GM18498 (cell line): ENCODE data around the gene TCN1.
"Not testable (repeated sequence)": the region's sequence is repeated elsewhere in the genome, so short reads cannot be mapped to it uniquely, and the experiment has no call there.

ENCODE experiments used
- ATAC-seq: cut with Tn5 transposase; IDR thresholded peaks from one replicate; pipeline ENCODE4 v1.9.1; 2021; ENCODE audit warnings: mild to moderate bottlenecking, moderate library complexity; ENCODE audit not compliant: unreplicated experiment

Gene TCN1

DNA sequence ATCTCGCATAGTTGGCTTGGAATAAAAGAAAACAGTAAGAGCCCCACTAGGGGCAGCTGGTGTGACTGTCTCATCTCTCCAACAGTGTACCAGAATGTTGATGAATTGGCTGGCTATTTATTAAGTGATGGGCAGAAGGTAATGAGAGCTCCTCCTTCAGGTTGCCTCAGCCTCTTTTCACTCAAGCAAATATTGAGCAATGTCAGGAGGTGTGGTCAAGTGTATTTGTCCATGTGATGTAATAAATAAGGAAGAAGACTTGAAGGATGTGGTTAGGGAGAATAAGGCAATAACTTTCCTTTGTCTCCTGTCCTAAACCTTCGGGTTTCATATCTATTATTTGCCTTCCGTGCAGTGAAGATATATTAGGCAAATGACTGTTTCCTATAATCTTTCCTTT, at the start of gene TCN1:
TSS of gene TCN1 (minus strand) at position 91 of the 400 bp plus-strand sequence. CDS start at position 74, 17 bp downstream.
- ATAC-seq = no peak

GRCh38 chr11:59903569-59903968, 37.3 kb upstream of the TCN1 start:
- not testable (repeated sequence) for ATAC-seq

- no peak for ATAC-seq
Observed at GRCh38 chr11:59901306-59901705, 35.0 kb upstream of the TCN1 start.

GRCh38 chr11:59900366-59901126, 34.3 kb upstream of the TCN1 start:
- no peak for ATAC-seq

DNA sequence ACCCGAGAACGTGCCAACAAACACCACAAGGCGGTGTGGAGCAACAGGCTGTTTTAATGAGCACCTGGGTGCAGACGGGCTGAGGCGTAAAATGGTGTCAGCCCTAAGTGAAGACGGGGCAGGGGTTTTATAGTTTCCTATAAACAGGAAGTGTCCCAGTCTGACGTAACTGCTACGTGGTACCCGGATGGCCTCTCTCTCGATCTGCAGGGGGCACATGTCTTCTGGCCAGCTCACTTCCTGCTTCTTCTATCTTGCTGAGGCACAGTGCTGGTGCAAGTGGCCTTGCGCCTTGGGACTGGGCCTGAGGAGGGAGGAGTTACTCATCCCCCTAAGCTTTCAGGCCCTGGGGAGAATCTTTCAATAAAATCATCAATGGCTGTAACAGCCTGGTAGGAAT, 33.2 kb upstream of the TCN1 start:
- ATAC-seq = no peak

- ATAC-seq = no peak
Observed at GRCh38 chr11:59898650-59899049, 32.4 kb upstream of the TCN1 start.

GRCh38 chr11:59898046-59898445, 31.8 kb upstream of the TCN1 start:
- ATAC-seq = no peak

DNA sequence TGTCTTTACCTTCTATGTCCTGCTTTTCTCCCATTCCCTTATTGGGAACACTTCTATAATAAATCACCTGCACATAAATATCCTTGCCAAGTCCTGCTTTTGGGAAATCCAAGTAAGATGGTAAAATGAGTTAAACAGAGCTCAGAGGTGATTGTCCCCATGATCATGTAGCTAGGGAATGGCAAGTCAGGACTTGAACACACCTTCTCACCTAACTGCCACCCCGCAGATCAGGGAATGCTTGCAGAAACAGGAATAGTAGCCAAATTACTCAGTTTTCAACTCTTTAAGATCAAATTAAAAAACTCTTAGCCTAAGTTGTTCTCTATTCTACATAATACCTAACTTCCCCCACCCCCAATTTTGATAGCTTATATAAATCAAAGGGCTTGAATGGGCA, 28.3 kb upstream of the TCN1 start:
- no peak for ATAC-seq

DNA sequence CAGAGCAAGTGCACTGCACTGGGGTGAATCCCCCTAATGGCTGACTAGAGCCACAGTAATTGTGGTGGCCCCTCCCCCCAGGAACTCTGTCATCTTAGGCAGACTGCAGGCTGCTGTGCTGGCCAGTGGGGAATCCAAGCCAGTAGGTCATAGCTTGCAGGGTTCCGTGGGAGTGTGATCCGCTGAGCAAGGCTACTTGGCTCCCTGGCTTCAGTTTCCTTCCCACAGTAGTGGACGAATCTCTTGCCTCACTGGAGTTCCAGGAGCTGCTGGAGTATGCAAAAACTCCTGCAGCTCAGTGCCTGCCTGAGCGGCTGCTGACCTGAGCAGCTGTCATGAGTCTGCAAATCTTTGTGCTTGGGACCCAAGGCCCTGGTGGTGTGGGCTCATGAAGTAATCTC, 25.5 kb upstream of the TCN1 start:
- no peak for ATAC-seq

DNA sequence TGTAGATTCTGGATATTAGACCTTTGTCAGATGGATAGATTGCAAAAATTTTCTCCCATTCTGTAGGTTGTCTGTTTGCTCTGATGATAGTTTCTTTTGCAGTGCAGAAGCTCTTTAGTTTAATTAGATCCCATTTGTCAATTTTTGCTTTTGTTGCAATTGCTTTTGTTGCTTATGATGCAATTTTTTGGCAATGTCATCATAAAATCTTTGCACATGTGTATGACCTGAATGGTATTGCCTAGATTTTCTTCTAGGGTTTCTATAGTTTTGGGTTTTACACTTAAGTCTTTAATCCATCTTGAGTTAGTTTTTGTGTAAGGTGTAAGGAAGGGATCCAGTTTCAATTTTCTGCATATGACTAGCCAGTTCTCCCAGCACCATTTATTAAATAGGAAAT, 20.9 kb upstream of the TCN1 start:
- ATAC-seq = not testable (repeated sequence)

DNA sequence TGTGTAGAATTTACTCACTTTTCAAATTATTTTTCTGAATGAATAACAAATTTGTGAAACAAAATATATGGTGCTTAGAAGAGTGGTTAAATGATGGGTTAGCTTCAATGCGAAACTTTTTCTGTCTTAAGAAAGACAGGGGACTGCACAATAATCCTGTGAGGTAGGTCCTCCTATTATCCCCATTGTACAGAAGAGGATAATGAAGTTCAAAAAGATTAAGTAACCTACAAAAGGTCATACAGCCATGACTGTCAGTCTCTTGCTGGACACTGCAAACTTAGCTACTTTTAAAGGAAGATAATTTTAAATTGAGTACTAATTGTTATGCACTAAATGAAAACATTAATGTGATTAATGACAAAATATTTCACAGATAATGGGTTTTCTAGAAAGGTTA, 17.3 kb upstream of the TCN1 start:
- no peak for ATAC-seq

GRCh38 chr11:59879567-59879966, 13.3 kb upstream of the TCN1 start:
- ATAC-seq = no peak

- no peak for ATAC-seq
Observed at GRCh38 chr11:59878575-59878974, 12.3 kb upstream of the TCN1 start, which contains the start of gene OOSP3. OOSP3 (plus strand) TSS chr11:59878782; CDS start chr11:59878809, 27 bp downstream.

GRCh38 chr11:59877784-59878183, 11.5 kb upstream of the TCN1 start:
- ATAC-seq = no peak

DNA sequence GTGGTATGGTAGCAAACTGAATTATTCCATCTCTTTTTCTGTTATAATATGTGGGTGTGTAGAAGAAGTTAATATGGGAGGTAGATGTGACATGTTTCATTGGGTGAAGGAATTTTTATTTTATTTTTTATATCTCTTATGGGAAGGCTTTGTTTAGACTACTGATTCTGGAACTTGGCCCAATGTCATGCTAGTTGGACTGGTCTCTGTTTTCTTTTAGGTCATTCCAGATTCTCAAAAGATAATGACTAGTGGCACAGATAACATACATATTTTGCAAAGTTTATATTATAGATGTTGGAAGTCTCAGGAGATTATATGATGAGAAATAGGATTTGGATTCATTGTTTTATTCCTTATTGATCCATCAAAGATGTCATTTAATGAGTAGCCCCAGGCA, 11.0 kb upstream of the TCN1 start:
- no peak for ATAC-seq

DNA sequence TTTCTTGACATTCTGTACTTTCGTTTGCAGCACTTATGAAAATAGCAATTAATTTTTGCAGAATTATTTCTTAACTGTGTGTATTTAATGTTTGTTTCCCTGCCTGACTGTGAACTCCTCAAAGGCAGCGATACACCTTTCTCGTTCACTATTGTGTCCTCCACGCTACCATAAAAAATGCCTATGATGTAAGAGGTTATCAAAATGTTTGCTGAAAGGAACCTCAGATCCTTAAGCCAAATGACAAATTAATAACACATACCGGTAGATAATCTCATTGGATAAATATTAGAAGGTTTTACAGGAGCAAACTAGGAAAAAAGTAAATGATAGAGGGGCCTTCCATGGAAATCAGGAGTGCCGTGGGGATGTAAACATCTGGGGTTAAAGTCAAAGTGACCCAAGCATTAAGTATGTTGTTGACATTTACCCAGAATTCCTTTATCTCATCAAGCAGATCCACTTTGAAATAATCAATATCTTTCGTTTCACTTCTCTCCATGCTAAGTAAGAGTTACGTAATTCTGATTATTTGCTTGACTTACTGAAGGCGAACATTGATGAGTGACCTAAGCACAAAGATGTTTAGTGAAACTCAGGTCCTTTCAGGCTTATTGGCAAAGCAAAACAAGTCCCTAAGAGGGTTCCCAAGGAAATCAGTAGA, 9.7 kb upstream of the TCN1 start:
- ATAC-seq = no peak

DNA sequence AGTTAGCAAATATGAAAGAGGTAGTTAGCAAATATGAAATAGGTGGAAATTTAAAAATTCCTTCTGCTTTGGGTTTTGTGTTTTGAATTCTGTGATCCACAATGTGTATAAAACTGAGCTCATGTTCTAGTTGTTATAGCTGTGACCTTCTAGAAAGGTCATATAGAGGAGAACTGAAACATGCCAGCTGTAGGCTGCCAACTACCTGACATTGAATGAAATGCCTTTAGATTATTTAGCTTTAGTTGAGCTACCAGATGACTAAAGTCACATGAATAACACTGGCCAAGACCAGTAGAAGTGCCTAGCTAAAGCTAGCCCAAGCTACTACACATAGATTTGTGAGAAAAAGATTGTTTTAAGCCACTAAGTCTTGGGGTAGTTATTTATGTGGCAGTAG, 5.8 kb upstream of the TCN1 start:
- no peak for ATAC-seq

DNA sequence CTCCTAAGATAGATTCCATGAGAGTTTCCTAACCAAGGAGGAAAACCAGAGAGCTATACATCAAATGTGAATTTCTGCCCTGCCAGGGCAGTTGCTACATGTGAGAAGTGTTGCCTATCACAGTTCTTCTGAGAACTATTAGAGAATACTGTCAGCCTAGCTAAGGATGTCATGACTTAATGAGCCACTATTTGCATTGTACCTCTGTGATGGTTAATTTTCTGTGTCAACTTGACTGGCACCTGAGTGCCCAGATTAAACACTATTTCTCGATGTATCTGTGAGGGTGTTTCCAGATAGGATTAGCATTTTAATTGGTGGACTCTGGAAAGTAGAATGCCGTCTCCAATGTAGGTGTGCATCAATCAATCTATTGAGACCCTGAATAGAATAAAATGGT, 1.7 kb upstream of the TCN1 start:
- ATAC-seq = no peak

DNA sequence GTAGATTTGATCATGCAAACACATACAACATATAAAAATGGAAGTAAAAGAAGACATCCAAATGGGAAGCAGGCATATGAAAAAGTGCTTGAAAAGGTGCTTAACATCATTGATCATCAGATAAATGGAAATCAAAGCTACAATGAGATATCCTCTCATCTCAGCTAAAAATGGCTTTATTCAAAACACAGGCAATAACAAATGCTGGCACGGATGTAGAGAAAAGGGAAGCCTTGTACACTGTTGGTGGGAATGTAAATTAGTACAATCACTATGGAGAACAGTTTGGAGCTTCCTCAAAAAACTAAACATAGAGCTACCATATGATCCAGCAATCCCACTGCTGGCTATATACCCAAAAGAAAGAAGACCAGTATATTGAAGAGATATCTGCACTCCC, 549 bp upstream of the TCN1 start:
- ATAC-seq = no peak

DNA sequence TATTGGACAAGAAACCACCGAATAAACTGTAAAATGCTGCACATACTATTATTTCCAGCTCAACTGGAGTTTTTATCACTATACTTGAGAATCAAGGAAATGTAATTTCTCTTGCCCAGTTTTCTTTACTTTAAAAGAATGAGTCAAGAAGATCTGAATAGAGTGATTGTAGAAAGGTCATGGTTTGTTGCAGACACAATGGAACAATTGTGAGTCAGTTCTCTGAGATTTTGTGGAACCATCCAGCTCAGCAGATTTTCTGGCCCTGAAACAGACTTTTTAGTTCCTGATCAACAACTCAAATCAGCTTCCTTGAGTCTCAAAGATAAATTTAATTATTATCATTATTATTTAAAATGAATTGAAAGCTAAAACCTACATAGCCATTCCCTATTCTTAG, 1.3 kb downstream of the TCN1 start:
- no peak for ATAC-seq

GRCh38 chr11:59862252-59862651, 4.0 kb downstream of the TCN1 start:
- ATAC-seq = no peak

DNA sequence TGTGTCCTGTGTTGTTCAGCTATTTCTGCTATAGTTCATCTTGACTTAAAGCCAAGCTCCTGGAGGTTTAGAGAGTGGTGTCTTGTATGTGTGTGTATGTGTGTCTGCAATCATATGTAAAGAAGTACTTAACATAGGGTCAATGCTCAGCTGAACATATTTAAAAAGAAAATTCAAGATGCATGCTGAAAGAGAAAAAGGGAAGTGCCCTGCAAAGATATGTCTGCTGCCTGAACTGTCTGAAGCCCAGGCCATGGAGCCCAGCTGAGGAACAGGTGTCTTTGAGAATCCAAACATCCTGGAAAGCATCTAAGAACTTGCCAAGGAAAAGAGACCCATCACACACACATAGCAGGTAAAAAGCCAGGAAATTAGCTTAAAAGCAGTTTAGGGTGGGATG, 6.6 kb downstream of the TCN1 start:
- no peak for ATAC-seq
